T-helper 9 cell (primary cell): ENCODE data around the gene KIF22.
"Not testable (repeated sequence)": the region's sequence is repeated elsewhere in the genome, so short reads cannot be mapped to it uniquely, and the experiment has no call there.

ENCODE experiments used
- DNase-seq: peaks from one replicate; pipeline ENCODE4 v3.0.0-alpha.2; 2020

KIF22 gene

DNA sequence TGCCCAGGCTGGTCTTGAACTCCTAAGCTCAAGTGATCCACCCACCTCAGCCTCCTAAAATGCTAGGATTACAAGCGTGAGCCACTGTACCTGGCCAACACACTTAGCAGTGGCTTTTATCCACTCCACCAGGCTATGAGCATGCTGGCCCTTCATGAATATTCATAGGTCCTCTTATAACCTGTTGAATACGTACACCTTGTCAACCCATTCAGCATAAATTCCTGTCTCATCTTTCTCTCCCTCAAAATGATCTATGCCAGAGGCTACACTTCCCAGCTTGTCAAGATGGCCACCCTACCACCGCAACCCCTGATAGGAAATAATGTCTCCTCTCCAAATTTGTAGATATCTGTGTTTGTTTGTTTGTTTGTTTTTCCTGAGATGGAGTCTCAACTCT, 23.5 kb upstream of the KIF22 start:
- no peak for DNase-seq

DNA sequence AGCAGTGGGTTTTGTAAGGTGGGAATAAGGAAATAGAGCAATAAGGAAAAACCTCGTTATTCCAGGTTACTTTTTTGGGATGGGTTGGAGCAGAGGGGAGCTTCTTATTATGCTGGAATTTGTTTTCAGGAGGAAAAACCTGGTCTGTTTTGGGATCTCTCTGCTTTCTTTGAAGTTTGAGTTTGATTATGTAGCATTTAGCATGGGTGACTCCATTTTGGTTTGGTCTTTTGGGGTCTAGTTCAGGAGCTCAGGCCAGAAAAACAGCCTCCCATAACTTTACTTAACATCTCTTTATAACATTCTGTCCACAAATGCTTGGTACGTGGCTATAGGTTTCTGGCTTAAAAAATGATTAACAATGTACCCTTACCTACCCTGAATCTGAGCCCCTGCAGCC, 21.0 kb upstream of the KIF22 start:
- DNase-seq: no peak

DNA sequence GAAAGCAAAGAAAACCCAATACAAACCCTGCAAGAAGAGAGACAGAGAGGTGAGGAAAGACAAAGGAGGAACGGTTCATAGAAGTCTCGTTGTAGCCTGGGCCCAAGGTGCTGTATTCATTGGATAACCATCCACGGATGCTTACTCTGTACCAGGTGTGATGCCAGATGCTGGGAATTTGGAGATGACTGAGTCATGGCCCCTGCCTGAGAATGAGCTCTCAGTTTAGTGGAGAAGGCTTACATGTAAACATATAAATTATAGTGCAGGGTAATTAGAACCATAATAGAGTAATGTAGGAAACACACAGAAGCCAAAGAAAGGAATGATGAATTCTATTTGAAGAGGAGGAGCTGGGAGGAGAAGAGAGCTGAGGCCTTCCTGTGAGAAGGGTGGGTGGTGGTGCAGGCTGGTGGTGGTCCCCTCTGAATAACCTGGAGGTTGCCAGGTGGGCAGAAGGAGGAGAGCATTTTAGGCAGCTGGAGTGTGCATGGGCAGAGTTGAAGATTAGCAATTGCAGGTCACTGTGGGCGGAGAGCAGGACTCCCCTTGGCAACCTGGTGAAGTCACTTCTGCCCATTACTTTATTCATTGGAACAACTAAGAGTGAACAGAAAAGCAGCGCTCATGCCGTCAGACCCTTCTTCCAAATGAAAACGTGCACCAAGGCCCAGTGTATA, 20.2 kb upstream of the KIF22 start:
- no peak for DNase-seq

DNA sequence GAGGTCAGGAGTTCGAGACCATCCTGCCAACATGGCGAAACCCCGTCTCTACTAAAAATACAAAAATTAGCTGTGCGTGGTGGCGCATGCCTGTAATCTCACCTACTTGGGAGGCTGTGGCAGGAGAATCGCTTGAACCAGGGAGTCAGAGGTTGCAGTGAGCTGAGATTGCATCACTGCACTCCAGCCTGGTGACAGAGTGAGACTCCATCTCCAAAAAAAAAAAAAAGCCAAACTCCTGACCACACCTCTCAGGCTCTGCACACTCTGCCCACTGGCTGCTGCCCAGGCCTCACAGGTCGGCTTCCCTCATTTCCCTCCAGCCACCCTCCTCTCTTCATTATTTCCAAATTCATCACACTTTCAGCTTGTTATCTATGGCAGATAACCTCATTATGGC, 18.2 kb upstream of the KIF22 start:
- DNase-seq: not testable (repeated sequence)

DNA sequence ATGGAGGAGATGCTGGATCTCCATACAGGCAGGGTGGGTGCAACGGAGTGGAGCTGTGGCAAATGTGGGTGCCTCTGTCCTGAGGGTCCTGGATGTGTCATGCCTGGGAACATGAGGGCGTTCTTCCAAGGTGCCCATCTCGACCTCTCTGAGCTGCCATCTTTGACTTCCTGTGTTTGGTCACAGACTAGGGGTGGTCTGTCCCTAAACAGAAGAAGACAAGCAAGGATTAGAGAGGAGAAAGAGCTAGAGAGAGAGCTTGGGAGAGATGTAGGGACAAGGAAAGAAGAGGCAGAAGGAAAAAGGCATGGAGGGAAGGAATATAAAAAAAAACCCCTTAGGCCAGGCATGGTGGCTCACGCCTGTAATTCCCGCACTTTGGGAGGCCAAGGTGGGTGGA, 15.8 kb upstream of the KIF22 start:
- DNase-seq: no peak

DNA sequence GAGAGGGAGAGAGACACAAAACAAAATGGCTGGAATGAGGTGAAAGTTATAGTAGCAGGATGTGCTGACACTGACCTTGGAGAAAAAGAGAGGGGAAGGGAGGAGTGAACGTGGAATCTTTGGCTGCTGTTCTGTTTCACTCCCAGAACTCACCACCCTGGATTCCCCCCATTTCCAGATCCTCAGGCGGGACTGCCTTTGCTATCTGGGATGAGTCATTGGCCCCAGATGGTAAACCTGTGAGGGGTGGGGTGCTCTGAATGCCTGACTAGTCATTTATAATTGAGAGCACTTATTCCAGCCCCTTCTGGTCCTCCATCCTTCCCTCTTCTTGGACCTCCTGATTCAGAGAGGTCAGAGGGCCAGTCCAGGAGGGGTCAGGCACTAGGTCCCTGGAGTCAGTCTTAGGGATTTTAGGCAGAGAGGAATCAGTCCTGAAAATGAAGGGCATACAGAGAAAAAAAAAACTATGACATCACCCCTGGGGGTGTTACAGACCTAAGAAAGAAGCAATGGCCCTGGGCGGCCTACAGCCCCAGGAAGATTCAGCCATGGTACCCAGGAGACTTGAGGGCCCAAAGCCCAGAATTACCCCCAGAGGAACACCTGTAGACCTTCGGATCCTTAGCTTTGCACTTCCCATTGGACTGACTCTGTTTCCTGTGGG, 14.7 kb upstream of the KIF22 start:
- DNase-seq: no peak

DNA sequence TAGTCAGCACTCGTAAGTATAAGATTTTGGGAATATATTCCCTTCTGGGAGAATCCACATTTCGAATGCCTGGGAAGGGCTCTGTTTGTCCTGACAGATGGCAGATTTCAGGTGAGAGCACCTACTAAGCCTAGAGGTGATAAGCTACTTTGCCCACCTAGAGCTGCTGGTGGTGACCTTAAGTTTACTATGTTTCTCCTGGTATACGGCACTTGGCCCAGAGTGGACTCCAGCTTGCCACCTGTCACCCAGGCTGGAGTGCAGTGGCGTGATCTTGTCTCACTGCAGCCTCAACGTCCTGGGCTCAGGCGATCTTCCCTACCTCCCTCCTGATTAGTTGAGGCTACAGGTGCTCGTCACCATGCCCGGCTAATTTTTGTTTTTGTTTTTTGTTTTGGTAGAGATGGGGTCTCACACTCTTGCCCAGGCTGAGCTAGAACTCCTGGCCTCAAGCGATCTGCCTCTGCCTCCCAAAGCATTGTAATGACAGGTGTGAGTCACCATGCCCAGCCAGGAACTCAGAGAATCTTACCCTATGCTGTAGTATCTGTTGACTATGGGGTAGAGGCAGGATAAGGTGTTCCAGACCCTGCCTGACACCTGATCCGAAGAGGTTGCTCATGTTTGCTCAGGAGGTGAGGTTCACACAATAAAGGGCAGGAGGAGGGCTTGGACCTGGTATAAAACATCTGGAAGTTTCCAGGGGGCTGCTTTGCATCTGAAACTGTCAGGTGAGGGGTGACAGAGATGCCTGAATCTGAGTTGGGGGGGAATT, 12.8 kb upstream of the KIF22 start, which contains the start of gene ZG16:
ZG16 (plus strand) TSS at position 681 of the 775 bp plus-strand sequence. CDS start 1,011 bp downstream, outside the sequence.
- no peak for DNase-seq

DNA sequence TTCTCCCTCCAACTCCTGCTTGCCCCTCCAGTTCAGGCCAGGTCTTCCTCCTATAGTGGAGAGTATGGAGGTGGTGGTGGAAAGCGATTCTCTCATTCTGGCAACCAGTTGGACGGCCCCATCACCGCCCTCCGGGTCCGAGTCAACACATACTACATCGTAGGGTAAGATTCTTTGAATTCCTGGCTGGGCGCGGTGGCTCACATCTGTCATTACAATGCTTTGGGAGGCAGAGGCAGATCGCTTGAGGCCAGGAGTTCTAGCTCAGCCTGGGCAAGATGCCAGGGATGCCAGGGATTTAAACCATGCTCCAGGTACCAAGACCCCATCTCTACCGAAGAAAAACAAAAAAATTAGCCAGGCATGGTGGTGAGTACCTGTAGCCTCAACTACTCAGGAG, 11.1 kb upstream of the KIF22 start:
- no peak for DNase-seq

DNA sequence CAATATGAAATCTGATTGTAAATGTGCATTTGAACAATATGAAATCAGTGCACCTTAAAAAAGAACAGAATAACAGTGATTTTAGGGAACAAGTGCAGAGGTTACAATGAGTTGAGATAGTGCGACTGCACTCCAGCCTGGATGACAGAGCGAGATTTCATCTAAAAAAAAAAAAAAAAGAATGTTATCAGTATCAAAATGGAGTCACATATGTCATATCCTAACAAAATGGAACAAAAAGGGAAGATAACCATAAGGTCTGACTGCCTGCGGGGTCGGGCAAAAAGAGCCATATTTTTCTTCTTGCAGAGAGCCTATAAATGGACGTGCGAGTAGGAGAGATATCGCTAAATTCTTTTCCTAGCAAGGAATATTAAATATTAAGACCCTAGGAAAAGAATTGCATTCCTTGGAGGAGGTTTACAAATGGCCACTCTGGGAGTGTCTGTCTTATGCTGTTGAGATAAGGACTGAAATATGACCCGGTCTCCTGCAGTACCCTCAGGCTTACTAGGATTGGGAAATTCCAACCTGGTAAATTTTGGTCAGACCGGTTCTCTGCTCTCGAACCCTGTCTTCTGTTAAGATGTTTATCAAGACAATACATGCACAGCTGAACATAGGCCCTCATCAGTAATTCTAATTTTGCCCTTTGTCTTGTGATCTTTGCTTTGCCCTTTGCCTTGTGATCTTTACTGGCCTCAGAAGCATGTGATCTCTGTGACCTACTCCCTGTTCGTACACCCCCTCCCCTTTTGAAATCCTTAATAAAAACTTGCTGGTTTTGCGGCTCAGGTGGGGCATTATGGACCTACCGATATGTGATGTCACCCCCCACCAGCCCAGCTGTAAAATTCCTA, 7.2 kb upstream of the KIF22 start:
- not testable (repeated sequence) for DNase-seq

DNA sequence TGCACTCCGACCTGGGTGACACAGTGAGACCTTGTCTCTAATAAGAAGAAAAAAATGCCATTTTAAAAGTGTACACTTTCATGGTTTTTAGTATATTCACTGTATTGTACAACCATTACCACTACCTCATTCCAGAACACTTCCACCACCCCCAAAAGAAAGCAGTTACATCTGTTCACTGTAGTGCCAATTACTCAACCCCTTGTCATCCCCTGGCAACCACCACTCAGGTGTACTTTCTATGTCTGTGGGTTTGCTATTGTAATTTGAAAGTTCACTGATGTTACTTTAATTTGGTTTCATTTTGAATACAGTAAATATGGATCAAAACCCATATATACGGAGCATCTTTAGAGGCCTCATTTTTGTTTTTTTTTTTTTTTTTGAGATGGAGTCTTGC, 6.4 kb upstream of the KIF22 start:
- no peak for DNase-seq

DNA sequence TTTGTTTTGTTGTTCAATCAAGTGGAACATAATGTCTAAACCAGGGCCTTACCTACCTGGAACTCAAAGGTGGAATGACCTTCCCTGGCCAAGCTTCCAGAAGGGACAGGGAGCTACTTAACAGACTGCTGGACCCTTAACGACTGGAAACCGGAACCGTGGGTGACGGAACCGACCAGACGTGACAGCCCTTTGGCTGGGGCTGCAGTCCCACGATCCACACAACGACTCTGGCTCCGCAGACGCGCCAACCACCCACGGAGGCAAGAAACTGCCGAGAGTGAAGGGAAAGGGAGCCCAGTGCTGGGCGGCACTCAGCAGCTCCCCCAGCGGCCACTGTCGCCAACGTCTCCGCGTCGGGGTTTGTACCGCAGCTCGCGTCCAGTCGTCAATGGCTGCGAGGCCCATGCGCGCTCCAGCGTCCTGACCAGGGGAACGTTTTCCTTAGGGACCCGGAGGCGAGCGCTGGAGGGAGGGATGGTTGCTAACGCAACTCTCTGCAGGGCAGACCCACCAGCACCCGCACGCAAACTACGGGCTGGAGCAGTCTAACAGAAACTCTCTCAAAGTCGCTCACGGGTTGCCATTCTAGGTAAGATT, 5.5 kb upstream of the KIF22 start:
- DNase-seq: peak; percentile 66

DNA sequence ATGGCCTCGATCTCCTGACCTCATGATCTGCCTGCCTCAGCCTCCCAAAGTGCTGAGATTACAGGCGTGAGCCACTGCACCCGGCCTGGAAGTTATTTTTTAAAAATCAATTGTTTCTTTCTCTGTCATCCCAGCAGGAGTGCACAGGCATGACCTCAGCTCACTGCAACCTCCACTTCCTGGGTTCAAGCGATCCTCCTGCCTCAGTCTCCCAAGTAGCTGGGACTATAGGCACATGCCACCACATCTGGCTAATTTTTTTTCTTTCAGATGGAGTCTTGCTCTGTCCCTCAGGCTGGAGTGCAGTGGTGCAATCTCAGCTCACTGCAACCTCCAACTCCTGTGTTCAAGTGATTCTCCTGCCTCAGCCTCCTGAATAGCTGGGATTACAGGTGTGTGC, 3.4 kb upstream of the KIF22 start:
- not testable (repeated sequence) for DNase-seq

DNA sequence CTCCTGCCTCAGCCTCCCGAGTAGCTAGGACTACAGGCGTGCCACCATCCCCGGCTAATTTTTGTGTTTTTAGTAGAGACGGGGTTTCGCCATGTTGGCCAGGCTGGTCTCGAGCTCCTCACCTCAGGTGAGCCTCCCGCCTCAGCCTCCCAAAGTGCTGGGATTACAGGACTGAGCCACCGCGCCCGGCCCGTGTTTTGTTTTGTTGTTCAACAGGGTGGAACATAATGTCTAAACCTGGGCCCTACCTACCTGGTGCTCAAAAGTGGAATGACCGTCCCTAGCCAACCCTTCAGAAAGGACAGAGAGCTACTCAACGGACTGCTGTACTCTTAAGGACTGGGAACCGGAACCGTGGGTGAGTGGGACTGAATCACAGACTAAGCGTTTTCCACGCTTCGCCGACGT, 772 bp upstream of the KIF22 start:
- no peak for DNase-seq

DNA sequence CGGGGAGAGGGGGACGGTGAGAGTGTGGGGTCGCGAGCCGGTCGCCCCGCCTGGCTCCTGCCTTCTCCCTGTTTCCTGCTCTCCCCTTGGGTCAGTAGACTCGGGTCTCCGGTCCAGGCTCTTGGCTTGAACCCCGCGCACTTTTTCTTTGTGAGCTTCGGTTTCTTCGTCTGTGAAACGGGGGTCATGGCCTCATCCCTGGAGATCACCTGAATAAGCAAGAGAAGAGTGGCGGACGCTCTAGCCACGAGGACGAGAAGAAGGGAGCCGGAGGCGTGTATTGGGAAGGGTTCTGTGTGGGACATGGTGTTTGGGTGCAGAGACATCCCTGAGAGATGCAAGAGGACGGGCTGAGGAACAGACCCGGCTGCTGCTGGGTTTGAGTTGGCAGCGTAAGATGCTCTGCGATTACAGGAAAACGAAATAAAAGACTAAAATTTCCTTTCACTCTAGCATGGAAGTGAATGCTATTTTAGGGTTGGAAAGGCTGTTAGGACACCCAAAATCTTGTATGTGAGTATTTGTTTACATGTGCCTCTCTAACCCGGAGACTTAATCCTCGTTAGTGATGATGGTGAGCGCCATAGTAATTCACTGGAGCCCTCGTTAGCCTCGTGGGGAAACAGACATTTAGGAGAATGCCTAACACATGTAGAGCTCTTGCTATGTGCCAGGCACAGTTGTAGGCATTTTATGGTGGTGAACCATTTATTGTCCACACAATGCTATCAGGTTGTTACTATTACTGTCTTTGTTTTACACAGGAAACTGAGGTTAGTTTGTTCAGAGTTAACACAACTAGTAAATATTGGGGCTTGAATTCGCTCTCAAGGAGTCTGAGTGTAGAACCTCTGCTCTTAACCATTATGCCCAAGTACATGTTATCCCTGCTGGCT, 646 bp downstream of the KIF22 start:
- DNase-seq: no peak

DNA sequence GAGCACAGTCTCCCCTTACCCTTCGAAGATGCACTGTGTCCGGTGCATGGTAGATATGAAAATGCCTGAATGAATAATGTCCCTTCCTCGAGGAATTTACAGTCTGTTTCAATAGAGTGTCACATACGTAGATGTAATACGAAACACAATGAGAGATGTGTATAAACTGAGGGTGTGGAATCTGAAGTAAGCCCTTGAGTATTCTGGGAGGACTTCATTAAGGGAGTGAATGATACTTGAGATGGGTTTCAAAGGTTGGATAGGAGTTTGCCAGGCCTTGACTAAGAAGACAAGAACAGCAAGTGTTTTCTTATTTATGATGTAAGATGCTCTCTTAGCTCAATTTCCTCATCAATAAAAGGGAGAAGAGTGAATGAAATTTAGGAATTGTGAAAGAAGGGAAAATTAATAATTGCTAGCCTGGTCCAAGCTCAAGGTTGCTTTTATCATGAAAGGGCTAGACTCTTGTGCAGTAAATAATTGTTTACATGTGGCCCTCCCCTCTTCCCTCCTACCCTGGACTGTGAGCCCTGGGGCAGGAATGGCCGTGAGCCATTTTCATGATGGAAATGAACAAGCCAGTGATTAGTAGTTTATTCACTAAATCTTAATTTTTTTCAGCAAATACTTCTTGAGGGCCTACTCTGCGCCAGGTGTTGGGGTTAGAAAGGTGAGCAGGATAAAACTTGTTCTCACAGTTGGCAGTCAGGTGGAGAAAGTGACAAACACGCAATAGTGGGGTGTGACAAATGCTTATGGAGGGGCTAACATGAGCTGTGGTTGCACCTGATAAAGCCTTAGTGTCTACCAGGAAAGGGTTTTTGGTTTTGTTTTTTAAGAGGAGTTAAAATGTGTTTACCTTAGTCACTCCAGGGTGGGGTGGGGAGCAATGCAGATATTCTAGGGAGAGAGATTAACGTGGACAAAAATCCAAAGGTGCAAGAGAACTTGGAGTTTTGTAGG, 1.6 kb downstream of the KIF22 start:
- no peak for DNase-seq

DNA sequence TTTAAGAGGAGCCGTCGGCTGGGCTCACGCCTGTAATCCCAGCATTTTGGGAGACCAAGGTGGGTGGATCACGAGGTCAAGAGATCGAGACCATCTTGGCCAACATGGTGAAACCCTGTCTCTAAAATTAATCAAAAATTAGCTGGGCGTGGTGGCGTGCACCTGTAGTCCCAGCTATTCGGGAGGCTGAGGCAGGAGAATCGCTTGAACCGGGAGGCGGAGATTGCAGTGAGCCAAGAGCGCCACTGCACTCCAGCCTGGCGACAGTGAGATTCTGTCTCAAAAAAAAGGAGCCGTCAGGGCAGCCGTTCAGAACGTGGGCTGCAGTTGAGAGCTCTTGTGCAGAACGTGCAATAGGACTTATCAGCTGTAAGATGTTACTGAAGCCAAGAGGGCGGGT, 2.6 kb downstream of the KIF22 start:
- DNase-seq: not testable (repeated sequence)

DNA sequence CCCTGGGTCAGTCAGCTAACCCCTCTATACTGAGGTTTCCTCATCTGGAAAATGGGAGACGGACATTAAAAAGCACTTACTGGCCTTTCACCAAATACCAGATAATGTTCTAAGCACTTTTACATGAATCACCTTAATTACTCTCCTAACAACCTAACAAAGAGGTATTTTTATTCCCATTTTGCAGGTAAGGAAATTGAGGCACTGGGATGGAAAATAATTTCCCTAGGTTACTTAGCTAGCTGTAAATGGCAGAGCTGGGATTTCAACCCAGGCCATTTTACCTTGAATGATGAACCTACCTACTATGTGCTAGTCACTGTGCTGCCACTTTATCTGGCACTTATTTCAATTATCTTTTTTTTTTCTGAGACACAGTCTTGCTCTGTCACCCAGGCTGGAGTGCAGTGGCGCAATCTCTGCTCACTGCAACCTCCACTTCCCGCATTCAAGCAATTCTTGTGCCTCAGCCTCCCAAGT, 3.7 kb downstream of the KIF22 start:
- DNase-seq: no peak

DNA sequence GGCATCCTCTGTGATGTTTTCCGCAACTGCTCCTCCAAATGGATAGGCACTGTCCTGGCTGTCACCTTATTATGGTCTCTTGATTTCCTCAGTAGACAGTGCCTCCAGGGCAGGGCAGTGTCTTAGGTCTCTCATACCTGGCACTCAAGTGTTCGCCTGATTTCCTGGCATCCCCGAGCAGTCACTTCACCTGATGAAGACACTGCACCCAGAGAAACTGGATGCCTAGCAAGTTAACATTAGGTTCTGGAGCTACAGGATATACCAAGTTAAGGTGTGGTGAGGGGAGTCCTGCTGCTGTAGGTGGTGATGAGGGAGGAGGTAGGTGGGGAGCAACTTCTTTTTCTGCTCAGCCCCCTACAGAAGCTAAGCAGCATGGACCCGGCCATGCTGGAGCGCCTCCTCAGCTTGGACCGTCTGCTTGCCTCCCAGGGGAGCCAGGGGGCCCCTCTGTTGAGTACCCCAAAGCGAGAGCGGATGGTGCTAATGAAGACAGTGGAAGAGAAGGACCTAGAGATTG, 11.9 kb downstream of the KIF22 start:
- DNase-seq: no peak

DNA sequence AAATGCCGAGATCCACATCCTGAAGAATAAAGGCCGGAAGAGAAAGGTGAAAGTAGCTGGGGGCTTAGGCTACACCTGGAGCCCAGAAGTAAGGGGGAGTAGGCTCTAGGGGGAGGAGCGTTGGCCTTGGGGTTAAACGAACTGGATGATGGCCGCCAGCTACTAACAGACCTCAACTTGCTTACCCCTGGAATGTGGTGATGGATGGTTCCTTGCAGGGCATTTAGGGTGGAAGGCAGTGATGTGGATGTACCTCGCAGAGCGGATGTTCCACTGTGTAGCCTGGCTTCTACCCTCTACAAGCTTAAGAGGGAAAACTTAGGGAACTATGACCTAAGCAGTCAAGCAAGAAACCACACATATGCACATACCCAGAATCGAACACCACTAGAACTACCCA, 13.5 kb downstream of the KIF22 start:
- no peak for DNase-seq
